Urinary bladder (tissue), 4 donors: ENCODE measurements around the gene PCBP2. TPM values are rescaled to one million over a fixed set of nuclear protein-coding genes. Genes with fewer than 3 reads are reported as not detected.

Source experiments
- DNase-seq: peaks from one replicate; pipeline ENCODE4 v3.0.0-alpha.2; 2015; ENCODE audit errors: extremely low spot score
- H3K27ac ChIP-seq: one replicate; pipeline ENCODE4 v1.5.1; 2013; ENCODE audit warnings: low read depth, mild to moderate bottlenecking, moderate library complexity
- H3K36me3 ChIP-seq: one replicate; pipeline ENCODE4 v1.6.1; 2013; ENCODE audit warnings: mild to moderate bottlenecking, moderate library complexity; ENCODE audit not compliant: insufficient read depth
- H3K4me1 ChIP-seq: one replicate; pipeline ENCODE4 v1.6.1; 2013; ENCODE audit warnings: mild to moderate bottlenecking, moderate library complexity; ENCODE audit not compliant: insufficient read depth
- H3K4me3 ChIP-seq: one replicate; pipeline ENCODE4 v1.5.1; 2013; ENCODE audit warnings: low read depth, low read length
- WGBS: extraction: QIAGEN DNeasy Blood & Tissue Kit; methylation state at CpG from one replicate; pipeline ENCODE4 v1.1.7; 2013; 5-methylcytosine and 5-hydroxymethylcytosine counted together
- polyA plus RNA-seq: library from polyadenylated mRNA; stranded (reverse); fragments of 200-250 nt; gene quantifications from one replicate; pipeline ENCODE4 v1.2.3, GENCODE V29; 2013
- total RNA-seq: library from RNA; depleted of rRNA; stranded (reverse); fragments of >200 nt; gene quantifications from one replicate; pipeline ENCODE4 v1.2.3, GENCODE V29; 2014
- donor health status: healthy with polysubstance abuse.
- donor health status: healthy.

The PCBP2 gene
- total and polyA plus RNA-seq, 2 donors: 395 to 420 TPM

DNA sequence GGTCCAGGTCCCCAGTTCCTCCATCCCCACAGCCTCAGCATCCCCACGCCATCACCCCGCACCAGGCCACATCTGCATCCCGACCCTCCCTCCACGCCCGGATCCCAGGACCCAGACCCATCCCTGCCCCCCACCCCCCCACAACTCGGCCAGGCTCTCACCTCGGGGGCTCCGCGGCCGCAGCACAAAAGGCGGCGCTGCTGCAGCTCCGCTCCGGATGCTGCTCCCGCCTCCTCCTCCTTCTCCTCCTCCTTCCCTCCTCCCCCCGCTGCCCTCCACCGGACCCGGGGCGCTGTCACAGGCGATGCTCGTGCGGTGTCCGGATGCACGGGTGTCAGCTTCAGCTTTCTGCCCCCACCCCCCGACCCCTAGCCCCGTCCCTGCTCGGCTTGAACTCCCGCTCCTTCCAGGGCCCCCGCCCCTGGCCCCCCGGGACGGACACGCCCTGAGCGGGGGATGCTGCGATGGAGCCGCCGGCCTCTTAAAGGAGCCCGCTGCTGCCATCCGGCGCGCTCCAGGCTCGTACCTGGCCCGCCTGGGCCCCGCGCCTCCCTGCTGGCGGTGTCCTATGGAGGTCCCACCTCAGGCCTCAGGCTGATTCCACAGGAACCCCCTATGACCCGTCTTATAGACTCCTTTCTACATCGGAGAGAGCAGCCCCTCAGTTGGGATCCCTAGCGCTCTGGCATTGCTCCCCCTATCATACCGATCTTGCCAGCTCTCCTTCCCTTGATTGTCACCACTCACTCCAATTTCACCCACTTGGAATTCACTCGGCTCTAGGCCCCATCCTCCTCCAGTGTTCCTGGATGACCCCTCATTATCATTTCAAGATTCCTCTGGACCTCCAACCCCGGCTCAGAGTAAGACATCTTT lies 47.6 kb downstream of the PCBP2 start, which contains the start of gene MAP3K12:
MAP3K12 (minus strand) TSS at position 193 of the 876 bp plus-strand sequence. CDS start 12,067 bp downstream, outside the sequence.
- no peak for DNase-seq
- Histone ChIP-seq H3K36me3 (no peaks in the 10 kb centered on the region), H3K4me3 (peak within 1 kb of the TSS; percentile 54), H3K27ac (peak within 1 kb of the TSS; percentile 94), H3K4me1 (no peaks in the 10 kb centered on the region)
- WGBS: under 1% methylated on average over 51 of the region's 51 CpGs

DNA sequence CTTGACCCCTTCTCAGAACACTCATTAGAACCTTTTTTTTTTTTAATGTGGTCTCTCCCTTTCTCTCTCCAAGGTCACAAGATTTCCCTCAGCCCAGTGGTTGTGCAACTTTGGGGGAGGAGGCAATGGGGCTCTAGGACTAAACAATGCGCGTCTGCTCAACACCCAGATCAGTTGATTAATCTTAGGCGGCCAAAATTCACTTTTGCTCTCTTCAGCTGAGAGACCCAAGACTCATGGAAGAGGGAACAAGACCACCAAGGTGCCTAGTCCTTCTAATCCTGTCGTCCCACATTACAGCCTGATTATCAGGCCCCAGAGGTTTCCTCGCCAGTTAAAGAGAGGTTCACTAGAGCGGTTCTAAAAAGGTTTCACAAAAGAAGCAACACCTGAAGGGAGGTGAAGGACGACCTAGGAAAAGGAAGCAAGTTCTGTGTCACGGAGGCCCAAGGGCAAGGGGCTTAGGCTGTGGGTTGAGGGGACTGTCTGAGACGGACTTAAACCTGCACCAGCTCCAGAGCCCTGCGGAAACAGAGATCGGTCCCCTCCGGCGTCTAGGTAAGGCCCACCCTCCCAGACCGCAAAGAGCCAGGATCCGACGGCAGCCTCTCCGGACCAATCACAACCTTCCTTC lies 48.4 kb downstream of the PCBP2 start:
- Histone ChIP-seq H3K4me3 (peak overlapping the region; percentile 54), H3K36me3 (no peaks in the 10 kb centered on the region), H3K4me1 (no peaks in the 10 kb centered on the region), H3K27ac (peak overlapping the region; percentile 94)
- 3% methylated on average over 17 of the region's 17 CpGs for WGBS
- no peak for DNase-seq

DNA sequence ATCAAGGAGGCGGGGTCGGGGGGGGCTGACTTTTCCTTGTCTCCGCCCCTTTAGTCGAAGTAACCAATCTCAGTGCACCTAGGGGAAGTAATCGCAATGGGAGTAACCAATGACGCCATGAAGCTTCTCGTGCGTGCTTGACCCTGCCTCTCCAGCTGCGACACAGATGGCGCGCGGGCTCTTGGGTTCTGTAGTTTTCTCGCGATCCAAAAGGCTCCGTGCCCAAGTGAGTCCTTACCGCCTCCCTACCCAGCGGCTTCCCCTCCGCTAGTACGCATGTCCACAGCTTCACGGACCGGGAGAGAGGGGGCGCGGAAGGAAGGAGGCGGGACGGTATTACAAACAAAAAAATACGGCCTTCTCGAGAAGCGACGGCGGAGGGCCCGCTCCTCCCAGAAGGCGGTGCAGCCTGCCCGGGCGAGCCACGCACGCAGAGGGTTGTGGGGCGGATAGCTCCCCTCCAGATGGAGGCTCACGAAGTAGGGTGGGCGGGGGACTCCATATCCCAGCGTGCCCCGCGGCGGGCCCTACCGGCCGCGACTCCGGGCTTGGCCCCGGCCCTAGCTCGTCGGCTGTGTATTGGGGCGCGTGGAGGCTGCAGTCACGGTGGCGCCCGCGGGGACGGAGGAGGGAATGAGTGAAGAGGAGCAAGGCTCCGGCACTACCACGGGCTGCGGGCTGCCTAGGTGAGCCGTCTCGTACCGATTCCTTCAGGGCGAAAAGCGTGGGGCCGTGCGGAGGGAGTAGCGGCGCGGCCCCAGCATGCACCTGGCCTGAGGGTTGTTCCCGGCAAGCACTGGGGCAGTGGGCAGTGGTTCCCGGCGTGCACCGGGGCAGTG lies 49.1 kb downstream of the PCBP2 start, which contains the start of gene TARBP2:
TARBP2 (plus strand) TSS at position 508 of the 839 bp plus-strand sequence; CDS start at position 634, 126 bp downstream.
- H3K36me3 ChIP-seq: no peaks in the 10 kb centered on the region
- H3K4me1 ChIP-seq: no peaks in the 10 kb centered on the region
- peak within 1 kb of the TSS; percentile 96 for H3K27ac ChIP-seq
- under 1% methylated on average over 74 of the region's 74 CpGs for WGBS
- H3K4me3 ChIP-seq: peak within 1 kb of the TSS; percentile 54
- DNase-seq: peak; percentile 100

- H3K36me3 ChIP-seq: no peaks in the 10 kb centered on the region
- H3K4me1 ChIP-seq: no peaks in the 10 kb centered on the region
- WGBS: 71% methylated on average over 10 of the region's 10 CpGs
- no peak overlapping the region for H3K27ac ChIP-seq
- DNase-seq: no peak
- H3K4me3 ChIP-seq: peak overlapping the region; percentile 44
Measured at GRCh38 chr12:53501615-53502181, 49.8 kb downstream of the PCBP2 start.

GRCh38 chr12:53502331-53502730 lies 50.4 kb downstream of the PCBP2 start:
- Histone ChIP-seq H3K27ac (no peak overlapping the region), H3K4me3 (no peak overlapping the region), H3K36me3 (no peaks in the 10 kb centered on the region), H3K4me1 (no peaks in the 10 kb centered on the region)
- 66% methylated on average over 9 of the region's 9 CpGs for WGBS
- no peak for DNase-seq

DNA sequence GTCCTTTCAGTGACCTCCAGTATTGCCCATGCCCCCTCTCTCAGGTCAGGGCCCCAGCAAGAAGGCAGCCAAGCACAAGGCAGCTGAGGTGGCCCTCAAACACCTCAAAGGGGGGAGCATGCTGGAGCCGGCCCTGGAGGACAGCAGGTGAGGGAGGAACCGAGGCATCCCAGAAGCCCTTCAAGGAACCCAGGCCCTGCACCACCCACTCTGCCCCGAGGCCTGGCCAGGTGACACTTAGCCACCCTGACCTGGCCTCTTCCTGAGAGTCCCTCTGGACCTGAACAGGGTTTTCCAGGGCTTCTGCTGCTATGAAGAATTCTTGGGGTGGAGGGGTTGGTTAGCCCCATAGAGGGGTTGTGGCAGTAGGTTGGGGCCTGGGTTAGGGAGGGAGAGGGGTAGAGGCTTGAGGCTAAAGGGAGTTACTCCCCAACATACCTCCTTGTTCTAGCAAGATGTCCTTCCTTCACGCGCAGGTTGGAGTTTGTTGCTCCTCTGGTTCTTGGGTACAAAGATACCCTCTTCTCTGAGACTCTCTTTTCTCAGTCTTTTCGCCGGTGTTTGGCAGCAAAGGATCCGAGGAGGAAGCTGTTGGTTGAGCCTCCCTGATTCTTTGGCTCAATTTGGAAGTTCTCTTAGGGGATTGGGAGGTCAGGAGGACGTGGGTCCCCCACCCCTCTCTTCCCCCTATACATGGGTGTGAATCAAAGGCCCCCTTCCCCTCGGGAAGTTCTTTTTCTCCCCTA lies 51.3 kb downstream of the PCBP2 start:
- H3K4me1 ChIP-seq: no peaks in the 10 kb centered on the region
- no peak for DNase-seq
- no peak overlapping the region for H3K27ac ChIP-seq
- no peak overlapping the region for H3K4me3 ChIP-seq
- no peaks in the 10 kb centered on the region for H3K36me3 ChIP-seq
- WGBS: 85% methylated on average over 10 of the region's 10 CpGs

DNA sequence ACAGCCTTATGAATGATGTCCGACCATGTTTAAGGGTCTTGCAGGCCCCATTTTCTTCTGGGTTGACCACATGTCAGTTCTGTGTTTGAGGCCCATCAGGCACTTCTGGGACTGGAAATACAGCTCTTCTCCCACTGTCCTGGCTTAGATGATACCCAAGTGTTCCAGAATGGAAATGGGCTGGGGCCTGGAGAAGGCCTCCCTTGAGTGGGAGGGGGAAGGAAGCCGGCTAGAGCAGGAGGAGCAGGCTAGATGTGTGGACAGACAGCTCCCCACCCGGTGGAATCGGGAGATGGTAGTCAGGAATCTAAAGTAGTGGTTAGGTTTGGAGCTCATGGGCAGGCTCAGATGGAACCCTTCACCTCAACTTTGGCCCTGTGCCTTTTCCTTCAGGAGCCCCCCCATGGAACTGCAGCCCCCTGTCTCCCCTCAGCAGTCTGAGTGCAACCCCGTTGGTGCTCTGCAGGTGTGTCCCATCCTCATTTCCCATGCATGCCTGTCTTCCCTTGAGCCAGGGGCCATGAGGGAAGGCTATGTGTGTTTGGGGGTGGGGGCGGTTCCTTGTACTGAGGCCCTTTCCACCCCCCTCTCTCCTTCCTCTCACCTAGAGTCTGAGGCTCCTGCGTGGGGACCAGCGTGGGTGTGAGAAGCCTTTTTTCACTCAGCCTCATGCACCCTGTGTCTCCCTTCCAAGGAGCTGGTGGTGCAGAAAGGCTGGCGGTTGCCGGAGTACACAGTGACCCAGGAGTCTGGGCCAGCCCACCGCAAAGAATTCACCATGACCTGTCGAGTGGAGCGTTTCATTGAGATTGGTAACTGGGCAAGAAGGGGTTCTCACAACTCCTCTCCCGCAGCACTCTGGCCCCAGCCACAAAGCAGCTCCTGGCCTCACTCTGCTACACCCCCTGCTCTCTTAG lies 52.4 kb downstream of the PCBP2 start:
- 78% methylated on average over 14 of the region's 14 CpGs for WGBS
- Histone ChIP-seq H3K4me3 (no peak overlapping the region), H3K4me1 (no peaks in the 10 kb centered on the region), H3K27ac (no peak overlapping the region), H3K36me3 (no peaks in the 10 kb centered on the region)
- DNase-seq: no peak

- Histone ChIP-seq H3K36me3 (no peaks in the 10 kb centered on the region), H3K4me1 (no peaks in the 10 kb centered on the region), H3K27ac (no peak overlapping the region), H3K4me3 (no peak overlapping the region)
- 85% methylated on average over 10 of the region's 10 CpGs for WGBS
- DNase-seq: no peak
Measured at GRCh38 chr12:53505086-53505485, 53.2 kb downstream of the PCBP2 start.

DNA sequence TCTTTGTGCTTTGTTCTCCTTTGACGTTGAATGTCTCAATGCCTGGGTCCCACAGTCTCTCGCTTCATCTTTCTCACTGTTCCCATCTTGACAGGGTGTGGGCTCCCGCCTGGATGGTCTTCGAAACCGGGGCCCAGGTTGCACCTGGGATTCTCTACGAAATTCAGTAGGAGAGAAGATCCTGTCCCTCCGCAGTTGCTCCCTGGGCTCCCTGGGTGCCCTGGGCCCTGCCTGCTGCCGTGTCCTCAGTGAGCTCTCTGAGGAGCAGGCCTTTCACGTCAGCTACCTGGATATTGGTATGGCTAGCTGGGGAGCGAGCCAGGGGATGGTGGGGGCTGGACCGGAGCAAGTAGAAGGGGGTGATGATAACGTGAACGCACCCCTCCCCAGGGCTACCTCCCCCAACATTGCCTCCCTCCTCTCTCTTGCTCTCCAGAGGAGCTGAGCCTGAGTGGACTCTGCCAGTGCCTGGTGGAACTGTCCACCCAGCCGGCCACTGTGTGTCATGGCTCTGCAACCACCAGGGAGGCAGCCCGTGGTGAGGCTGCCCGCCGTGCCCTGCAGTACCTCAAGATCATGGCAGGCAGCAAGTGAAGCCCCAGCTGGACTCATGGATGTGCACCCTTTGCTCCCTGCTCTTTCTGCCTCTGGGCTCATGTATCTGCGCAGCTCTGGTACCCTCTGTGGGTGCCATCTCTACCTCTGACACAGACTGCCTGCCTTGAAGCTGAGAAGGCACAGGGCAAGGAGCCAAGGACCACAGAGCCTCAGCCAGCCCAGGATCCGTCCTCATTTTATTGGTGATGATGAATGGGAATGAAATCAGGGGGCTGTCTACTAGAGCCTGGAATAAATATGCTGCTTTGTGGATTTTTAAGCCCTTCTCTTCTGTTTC lies 53.9 kb downstream of the PCBP2 start:
- DNase-seq: no peak
- WGBS: 76% methylated on average over 19 of the region's 19 CpGs
- no peaks in the 10 kb centered on the region for H3K36me3 ChIP-seq
- H3K4me1 ChIP-seq: no peaks in the 10 kb centered on the region
- no peak overlapping the region for H3K4me3 ChIP-seq
- H3K27ac ChIP-seq: no peak overlapping the region

- Histone ChIP-seq H3K36me3 (no peaks in the 10 kb centered on the region), H3K4me3 (no peak overlapping the region), H3K4me1 (no peaks in the 10 kb centered on the region), H3K27ac (no peak overlapping the region)
- WGBS: 40% methylated on average over 2 of the region's 2 CpGs
- DNase-seq: no peak
Measured at GRCh38 chr12:53506450-53506785, 54.5 kb downstream of the PCBP2 start.

DNA sequence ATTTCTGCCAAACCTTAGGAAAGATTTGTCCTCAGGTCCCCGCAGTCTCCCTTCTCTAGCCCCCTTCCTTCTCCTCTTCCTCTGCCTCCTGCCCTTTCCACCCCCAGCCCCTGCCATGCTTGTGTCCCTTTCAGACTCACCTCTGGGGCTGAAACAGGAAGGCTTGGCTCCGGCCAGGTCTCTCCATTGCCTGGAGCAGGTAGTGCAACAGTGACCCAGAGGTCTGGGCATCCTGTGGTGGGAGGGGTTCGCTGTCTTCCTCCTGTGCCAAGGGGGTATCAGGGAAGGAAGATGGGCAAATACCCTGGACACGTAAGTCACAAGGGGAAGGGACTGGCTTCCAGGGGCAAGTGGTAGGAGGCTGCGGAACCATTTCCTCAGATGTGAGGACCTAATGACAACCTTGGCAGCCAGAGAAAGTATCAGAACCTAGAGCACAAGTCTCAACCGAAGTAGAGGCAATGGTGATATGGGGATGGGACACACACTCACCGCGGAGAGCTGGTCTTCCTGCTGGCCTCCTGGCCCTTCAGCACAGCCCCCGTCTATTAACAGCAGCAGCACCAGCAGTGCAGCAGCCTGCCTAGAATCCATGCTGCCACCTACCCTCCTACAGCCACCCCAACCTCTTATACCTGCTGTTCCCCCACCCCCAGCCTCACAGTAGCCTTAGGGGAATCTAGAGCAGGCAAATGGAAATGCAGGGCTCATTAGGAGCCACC lies 55.1 kb downstream of the PCBP2 start, which contains the start of gene NPFF:
NPFF (minus strand) TSS at position 604 of the 722 bp plus-strand sequence; CDS start at position 594, 10 bp downstream.
- DNase-seq: no peak
- H3K27ac ChIP-seq: no peak within 1 kb of the TSS

More for the DNA sequence above, 55.1 kb downstream of the PCBP2 start, which contains the start of gene NPFF:
- Histone ChIP-seq H3K4me3 (no peak within 1 kb of the TSS), H3K36me3 (no peaks in the 10 kb centered on the region), H3K4me1 (no peaks in the 10 kb centered on the region)
- WGBS: 86% methylated on average over 9 of the region's 9 CpGs
